Endodermal cell (in vitro differentiated cells): ENCODE measurements around the gene LMAN2L. TPM values are rescaled to one million over a fixed set of nuclear protein-coding genes. Genes with fewer than 3 reads are reported as not detected.
A peak's percentile ranks its signal among the peaks of the same experiment; 100 is the strongest.

Experiments
- DNase-seq: peaks from one replicate; pipeline ENCODE4 v3.0.0-alpha.2; 2017
- H3K27ac ChIP-seq: 2 replicates; pipeline ENCODE4 v1.5.1; 2013; ENCODE audit warnings: mild to moderate bottlenecking, low read depth, low read length, moderate library complexity
- H3K27me3 ChIP-seq: 2 replicates; pipeline ENCODE4 v1.6.1; 2013; ENCODE audit warnings: mild to moderate bottlenecking, low read length, moderate library complexity; ENCODE audit not compliant: insufficient read depth, control insufficient read depth, poor library complexity, severe bottlenecking
- H3K36me3 ChIP-seq: 2 replicates; pipeline ENCODE4 v1.7.0; 2013; ENCODE audit warnings: mild to moderate bottlenecking, low read length, moderate library complexity; ENCODE audit not compliant: control insufficient read depth, insufficient read depth
- H3K4me1 ChIP-seq: one replicate; pipeline ENCODE4 v1.7.0; 2013; ENCODE audit warnings: low read length; ENCODE audit not compliant: control insufficient read depth, insufficient read depth
- H3K4me3 ChIP-seq: 2 replicates; pipeline ENCODE4 v1.5.1; 2013; ENCODE audit warnings: mild to moderate bottlenecking, low read length, moderate library complexity
- H3K9ac ChIP-seq: 2 replicates; pipeline ENCODE4 v1.6.1; 2013; ENCODE audit warnings: mild to moderate bottlenecking, low read length, moderate library complexity; ENCODE audit not compliant: poor library complexity, severe bottlenecking; ENCODE audit errors: extremely low read depth
- H3K9me3 ChIP-seq: 2 replicates; pipeline ENCODE4 v1.6.1; 2013; ENCODE audit warnings: mild to moderate bottlenecking, low read length, moderate library complexity; ENCODE audit not compliant: control insufficient read depth
- H3K27ac Mint-ChIP-seq: 2 replicates; pipeline ENCODE4 v1.8.0; 2020; ENCODE audit warnings: mixed read lengths
- H3K27me3 Mint-ChIP-seq: 2 replicates; pipeline ENCODE4 v1.8.0; 2021; ENCODE audit warnings: mild to moderate bottlenecking, mixed read lengths; ENCODE audit not compliant: insufficient read depth
- H3K36me3 Mint-ChIP-seq: 2 replicates; pipeline ENCODE4 v1.8.0; 2020; ENCODE audit warnings: low read depth, mixed read lengths
- H3K4me1 Mint-ChIP-seq: 2 replicates; pipeline ENCODE4 v1.8.0; 2020; ENCODE audit warnings: mixed read lengths
- H3K4me3 Mint-ChIP-seq: 2 replicates; pipeline ENCODE4 v1.8.0; 2020; ENCODE audit warnings: mild to moderate bottlenecking, moderate library complexity, mixed read lengths
- H3K9me3 Mint-ChIP-seq: 2 replicates; pipeline ENCODE4 v1.8.0; 2020; ENCODE audit warnings: mild to moderate bottlenecking, mixed read lengths
- CTCF ChIP-seq: fragments of 200-600 bp; sonication (generic); conservative IDR thresholded peaks from 2 replicates; pipeline ENCODE4 v1.5.0; 2021; ENCODE audit warnings: antibody characterized with exemption, mild to moderate bottlenecking
- WGBS, 2 experiments: methylation state at CpG; one replicate each; pipeline versions ENCODE4 v1.1.5 to v1.1.7; 2013; ENCODE audit warnings: missing lambda C conversion rate in 2 of 2, mixed read lengths in 1 of 2; ENCODE audit not compliant: insufficient coverage in 1 of 2, insufficient read length in 1 of 2; 5-methylcytosine and 5-hydroxymethylcytosine counted together
- total RNA-seq, 2 donors: library from RNA; stranded (reverse); fragmentation: NEBNext Ultra II Directional in 1 of 2; extraction: Animal tissue kit (Norgen Biotek cat#: 25700) in 1 of 2; gene quantifications; 2 replicates in 1 of 2; 3 replicates in 1 of 2; pipeline ENCODE4 v1.2.1, GENCODE V29; 2021

Gene LMAN2L
- total RNA-seq, 2 donors from 2014 or later = 24.4 to 30.4 TPM

DNA sequence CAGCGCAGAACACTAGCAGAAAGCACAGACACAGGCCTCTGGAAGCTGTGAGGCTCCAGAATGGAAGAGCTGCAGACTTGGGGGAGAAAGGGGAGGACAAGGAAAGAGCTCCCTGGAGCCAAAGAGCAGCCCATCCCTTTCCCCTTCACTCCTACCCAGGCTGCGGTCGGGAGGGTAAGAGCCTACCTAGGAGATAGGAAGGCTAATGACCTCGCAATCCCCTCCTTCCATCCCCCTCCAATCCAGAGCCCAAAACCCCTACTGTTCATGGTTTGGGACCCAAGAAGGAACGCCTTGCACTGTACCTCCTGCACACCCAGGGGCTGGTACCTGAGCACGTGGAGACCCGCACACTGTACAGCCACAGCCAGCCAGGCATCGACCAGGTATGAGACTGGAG lies 39.8 kb downstream of the LMAN2L start:
- no peak for DNase-seq
- Histone ChIP-seq H3K4me3 (no peak overlapping the region), H3K36me3 (peaks cover 20% of the 10 kb centered on the region), H3K9ac (no peak overlapping the region), H3K9me3 (no peaks in the 10 kb centered on the region), H3K4me1 (no peaks in the 10 kb centered on the region), H3K27me3 (no peaks in the 10 kb centered on the region), H3K27ac (no peak overlapping the region)
- Mint-ChIP-seq H3K9me3 (no peaks in the 10 kb centered on the region), H3K27me3 (no peaks in the 10 kb centered on the region), H3K4me1 (peaks cover 7% of the 10 kb centered on the region), H3K36me3 (peaks cover 27% of the 10 kb centered on the region), H3K27ac (no peak overlapping the region), H3K4me3 (no peak overlapping the region)
- 95% methylated on average over 4 to 8 of the region's 8 CpGs for WGBS, 2 experiments
- no peak for TF ChIP-seq CTCF

DNA sequence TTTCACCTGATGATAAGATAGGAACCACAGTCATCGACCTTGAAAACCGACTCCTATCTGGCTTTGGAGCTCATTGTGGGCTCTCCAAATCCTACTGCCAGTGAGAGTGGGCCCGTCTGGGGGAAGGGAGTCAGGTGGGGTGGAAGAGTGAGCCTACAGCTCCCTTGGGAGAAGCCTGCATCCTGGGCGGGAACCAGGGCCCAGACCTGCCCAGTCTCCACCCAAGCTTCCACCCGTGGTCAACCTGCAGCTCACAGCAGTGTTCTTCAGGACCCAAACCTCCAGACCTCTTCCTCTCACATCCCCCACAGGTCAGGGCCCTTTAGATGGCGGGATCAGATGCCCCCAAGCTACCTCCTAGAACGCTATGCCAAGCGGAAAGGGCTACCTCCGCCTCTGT lies 40.2 kb downstream of the LMAN2L start:
- H3K9me3 Mint-ChIP-seq = no peaks in the 10 kb centered on the region
- H3K4me1 ChIP-seq = no peaks in the 10 kb centered on the region
- H3K27me3 ChIP-seq = no peaks in the 10 kb centered on the region
- no peak overlapping the region for H3K27ac ChIP-seq
- peaks cover 7% of the 10 kb centered on the region for H3K4me1 Mint-ChIP-seq
- peak; percentile 31 for DNase-seq
- no peaks in the 10 kb centered on the region for H3K27me3 Mint-ChIP-seq
- WGBS, 2 experiments = 92 to 96% methylated on average over 4 to 9 of the region's 9 CpGs
- H3K36me3 ChIP-seq = peaks cover 18% of the 10 kb centered on the region
- no peak overlapping the region for H3K4me3 ChIP-seq
- no peak overlapping the region for H3K27ac Mint-ChIP-seq
- H3K9me3 ChIP-seq = no peaks in the 10 kb centered on the region
- no peak for TF ChIP-seq CTCF
- H3K9ac ChIP-seq = no peak overlapping the region
- H3K4me3 Mint-ChIP-seq = no peak overlapping the region
- H3K36me3 Mint-ChIP-seq = peaks cover 22% of the 10 kb centered on the region

GRCh38 chr2:96699021-96699420 lies 40.8 kb downstream of the LMAN2L start:
- 92 to 100% methylated on average over 3 to 6 of the region's 6 CpGs for WGBS, 2 experiments
- TF ChIP-seq CTCF = no peak
- Mint-ChIP-seq H3K4me3 (no peak overlapping the region), H3K27me3 (no peaks in the 10 kb centered on the region), H3K4me1 (peaks cover 7% of the 10 kb centered on the region), H3K9me3 (no peaks in the 10 kb centered on the region), H3K27ac (no peak overlapping the region), H3K36me3 (peaks cover 16% of the 10 kb centered on the region)
- Histone ChIP-seq H3K36me3 (peaks cover 12% of the 10 kb centered on the region), H3K27ac (no peak overlapping the region), H3K4me3 (no peak overlapping the region), H3K4me1 (no peaks in the 10 kb centered on the region), H3K27me3 (no peaks in the 10 kb centered on the region), H3K9me3 (no peaks in the 10 kb centered on the region), H3K9ac (no peak overlapping the region)
- DNase-seq = peak; percentile 28
